ENCODE results near the gene NFIA. TPM values are rescaled to one million over a fixed set of nuclear protein-coding genes. Genes with fewer than 3 reads are reported as not detected.
A peak's percentile ranks its signal among the peaks of the same experiment; 100 is the strongest.

Gene NFIA
- total RNA-seq (1 to 10 TPM; 6.3 to 7.1 TPM), polyA plus RNA-seq (1 to 10 TPM; 7.4 to 7.8 (median 7.6) TPM), total RNA-seq (2.4 to 17.0 (median 13.0) reads per million in 6 experiments)

DNA sequence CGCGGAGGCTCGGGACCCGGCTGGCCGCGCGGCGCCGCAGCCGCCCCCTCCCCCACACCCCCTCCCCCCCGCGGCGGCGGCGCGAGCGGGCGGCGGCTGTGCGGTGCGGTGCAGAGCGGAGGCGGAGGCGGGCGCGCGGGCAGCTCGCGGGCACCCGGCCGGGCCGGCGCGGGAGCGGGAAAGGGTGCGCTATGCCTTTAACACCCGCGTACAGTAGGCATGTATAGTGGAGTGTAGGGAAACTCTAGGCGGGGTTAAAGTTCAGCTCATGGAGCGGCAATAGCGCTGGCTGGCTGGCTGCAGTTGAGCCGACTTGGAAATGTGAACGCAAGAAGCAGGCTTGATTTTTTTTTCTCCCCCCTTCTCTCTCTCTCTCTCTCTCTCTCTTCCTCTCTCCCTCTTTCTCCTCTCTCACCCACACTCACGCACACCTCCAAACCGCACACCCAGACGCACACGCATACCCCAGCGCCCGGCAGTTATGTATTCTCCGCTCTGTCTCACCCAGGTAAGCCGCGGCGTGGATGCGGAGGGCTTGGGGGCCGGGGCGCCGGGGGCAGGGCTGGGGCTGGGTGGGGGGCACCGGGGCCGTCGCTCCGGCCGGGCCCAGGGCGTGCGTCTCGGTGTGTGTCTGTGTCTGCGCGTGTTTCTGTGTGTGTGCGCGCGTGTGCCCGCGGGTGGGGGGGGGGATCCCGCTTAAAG is at the start of gene NFIA:
NFIA (plus strand) TSS at position 251 of the 702 bp plus-strand sequence.
- DNase-seq (peak in 6 of 10 donors; percentile 35 to 66 (median 38)), ATAC-seq (peak; percentile 18 to 24)
- Mint-ChIP-seq H3K27me3 (peaks cover 0 to 15% (median 0%) of the 10 kb centered on the region in 5 donors), H3K27ac (peak within 1 kb of the TSS; percentile 72 to 99 (median 92)), H3K36me3 (no peaks in the 10 kb centered on the region), H3K4me3 (peak within 1 kb of the TSS; percentile 88 to 99 (median 94)), H3K4me1 (peaks cover 25 to 50% (median 48%) of the 10 kb centered on the region in 4 donors), H3K9me3 (no peaks in the 10 kb centered on the region)
- POLR2A ChIA-PET, result interaction anchor here (0.6 to 3.2 kb wide), 7 partner anchors 9 to 1354 kb away, joined by 3 to 30 read pairs (median 5); no protein-coding TSS in a partner anchor

DNA sequence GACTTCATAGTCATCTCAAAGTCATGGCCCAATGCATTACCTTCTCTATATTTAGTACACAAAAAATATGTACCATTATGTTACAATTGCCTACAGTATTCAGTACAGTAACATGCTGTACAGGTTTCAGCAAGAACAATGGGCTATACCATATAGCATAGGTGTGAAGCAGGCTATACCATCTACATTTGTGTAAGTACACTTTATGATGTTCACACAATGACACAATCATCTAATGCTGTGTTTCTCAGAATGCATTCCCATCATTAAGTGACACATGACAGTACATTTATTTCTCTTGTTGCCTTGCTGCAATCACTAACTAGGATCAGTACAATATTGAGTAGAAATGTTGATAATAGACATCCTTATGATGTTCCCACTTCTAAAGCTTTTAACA is 46.5 kb upstream of the NFIA start:
- POLR2A ChIA-PET, result no interaction called here
- ATAC-seq (no peak), DNase-seq (no peak)
- Mint-ChIP-seq H3K9me3 (peaks cover 0 to 10% (median 3%) of the 10 kb centered on the region in 9 donors), H3K27me3 (peaks cover 5 to 19% (median 6%) of the 10 kb centered on the region in 5 donors), H3K27ac (no peak overlapping the region), H3K4me3 (no peak overlapping the region), H3K36me3 (no peaks in the 10 kb centered on the region), H3K4me1 (no peaks in the 10 kb centered on the region)

DNA sequence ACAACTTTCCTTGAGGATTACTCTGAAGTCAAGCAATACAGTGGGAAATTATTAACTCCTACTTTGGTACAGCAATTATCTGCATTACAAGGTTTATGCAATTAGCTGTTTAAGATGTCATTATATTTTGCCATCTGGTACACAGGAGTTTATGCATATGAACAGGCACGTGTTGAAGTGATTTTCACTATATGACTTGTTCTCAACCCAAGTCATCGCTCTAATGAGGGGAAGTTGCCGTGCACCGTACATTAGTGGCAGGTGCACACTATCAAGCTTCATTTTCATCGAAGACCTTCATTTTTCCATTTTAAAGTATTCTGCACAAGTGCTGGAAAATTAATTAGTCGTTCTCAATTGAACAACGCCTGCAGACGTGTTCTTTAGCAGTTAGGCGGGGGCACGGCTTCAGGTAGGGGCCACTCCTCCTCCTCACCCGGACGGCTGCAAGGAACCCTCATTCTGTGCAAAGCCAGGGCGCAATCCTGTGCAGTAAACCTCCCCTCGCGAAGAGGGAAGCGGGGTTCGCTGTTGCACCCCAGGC is 39.8 kb upstream of the NFIA start:
- Mint-ChIP-seq H3K27ac (no peak overlapping the region), H3K4me3 (peak overlapping the region; percentile 63 to 88 (median 78)), H3K27me3 (peaks cover 12 to 47% (median 31%) of the 10 kb centered on the region in 5 donors), H3K4me1 (peaks cover 0 to 6% (median 2%) of the 10 kb centered on the region in 4 donors), H3K36me3 (no peaks in the 10 kb centered on the region), H3K9me3 (no peaks in the 10 kb centered on the region)
- POLR2A ChIA-PET, result interaction anchor here (0.6 to 1.5 kb wide), 2 partner anchors 34 to 1381 kb away, joined by 3 to 9 read pairs; no protein-coding TSS in a partner anchor
- DNase-seq (no peak), ATAC-seq (peak in 1 of 2 donors; percentile 6)

DNA sequence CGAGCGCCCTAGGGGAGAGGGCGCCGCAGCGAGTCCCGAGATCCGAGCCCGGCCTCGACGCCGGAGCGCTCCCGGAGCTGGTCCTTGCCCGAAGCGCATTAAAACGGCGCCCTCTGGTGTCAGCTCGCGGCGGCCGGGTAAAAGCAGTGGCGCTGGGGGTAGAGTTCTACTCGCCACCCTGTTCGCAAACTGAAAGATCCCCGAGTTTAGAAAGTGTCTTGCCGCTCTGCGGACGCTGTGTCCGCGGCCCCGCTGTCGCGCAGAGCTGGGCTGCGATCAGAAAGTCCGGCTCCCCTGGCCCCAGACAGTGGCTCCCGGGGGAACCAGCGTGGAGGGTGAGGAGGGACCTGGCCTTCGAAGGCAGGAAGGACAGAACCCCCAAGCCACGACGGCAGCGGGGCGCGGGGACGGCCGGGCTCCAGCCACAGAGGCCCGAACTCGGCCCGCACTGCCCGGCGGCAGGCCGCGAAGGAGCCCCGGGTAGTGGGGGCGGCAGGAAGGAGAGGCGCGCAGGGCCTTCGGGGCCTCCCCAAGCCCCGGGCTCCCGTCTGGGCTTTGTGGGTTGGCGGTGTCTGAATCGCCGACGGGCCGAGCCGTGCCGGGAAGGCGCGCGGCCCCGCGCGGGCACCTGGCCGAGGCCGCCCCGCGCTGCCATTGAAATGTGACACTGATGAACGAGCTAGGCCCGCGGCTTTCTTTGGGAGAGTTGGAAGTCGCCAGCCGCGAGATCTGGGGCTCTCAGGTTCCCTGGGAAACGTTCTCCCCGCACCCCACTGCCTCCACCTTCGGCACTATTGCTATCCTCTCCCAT is 39.1 kb upstream of the NFIA start:
- peaks cover 12 to 47% (median 31%) of the 10 kb centered on the region in 5 donors for H3K27me3 Mint-ChIP-seq
- DNase-seq, result peak; percentile 65 to 91 (median 80)
- H3K36me3 Mint-ChIP-seq, result no peaks in the 10 kb centered on the region
- H3K9me3 Mint-ChIP-seq, result no peaks in the 10 kb centered on the region
- H3K4me1 Mint-ChIP-seq, result peaks cover 0 to 6% (median 2%) of the 10 kb centered on the region in 4 donors
- peak overlapping the region; percentile 63 to 88 (median 78) for H3K4me3 Mint-ChIP-seq
- ATAC-seq, result peak; percentile 97 to 98
- H3K27ac Mint-ChIP-seq, result peak overlapping the region in 1 of 10 donors; percentile 58
- POLR2A ChIA-PET, result interaction anchor here (0.6 to 1.5 kb wide), 2 partner anchors 34 to 1380 kb away, joined by 3 to 9 read pairs; no protein-coding TSS in a partner anchor

DNA sequence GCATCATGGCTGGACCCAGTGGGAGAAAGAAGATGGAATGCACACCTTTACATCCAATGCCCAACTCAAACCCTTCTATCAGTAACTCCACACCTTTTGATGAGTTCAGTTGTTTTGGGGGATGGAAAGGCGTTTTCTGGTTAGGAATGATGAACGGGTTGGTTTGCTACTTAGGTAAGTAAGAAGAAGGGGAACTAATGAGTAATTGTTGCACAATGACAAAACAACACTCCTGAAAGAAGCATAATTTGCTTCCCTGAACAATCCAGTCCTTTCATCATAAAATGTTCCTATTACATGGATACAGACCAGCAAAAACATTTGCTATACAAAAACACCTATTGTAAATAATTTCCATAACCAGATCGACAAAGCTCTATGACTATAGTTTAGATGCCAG is 35.9 kb upstream of the NFIA start:
- Mint-ChIP-seq H3K4me3 (no peak overlapping the region), H3K9me3 (no peaks in the 10 kb centered on the region), H3K36me3 (no peaks in the 10 kb centered on the region), H3K4me1 (peaks cover 2 to 14% (median 9%) of the 10 kb centered on the region in 4 donors), H3K27ac (no peak overlapping the region), H3K27me3 (peaks cover 9 to 36% (median 22%) of the 10 kb centered on the region in 5 donors)
- POLR2A ChIA-PET, result no interaction called here
- no peak for DNase-seq
- ATAC-seq, result no peak

DNA sequence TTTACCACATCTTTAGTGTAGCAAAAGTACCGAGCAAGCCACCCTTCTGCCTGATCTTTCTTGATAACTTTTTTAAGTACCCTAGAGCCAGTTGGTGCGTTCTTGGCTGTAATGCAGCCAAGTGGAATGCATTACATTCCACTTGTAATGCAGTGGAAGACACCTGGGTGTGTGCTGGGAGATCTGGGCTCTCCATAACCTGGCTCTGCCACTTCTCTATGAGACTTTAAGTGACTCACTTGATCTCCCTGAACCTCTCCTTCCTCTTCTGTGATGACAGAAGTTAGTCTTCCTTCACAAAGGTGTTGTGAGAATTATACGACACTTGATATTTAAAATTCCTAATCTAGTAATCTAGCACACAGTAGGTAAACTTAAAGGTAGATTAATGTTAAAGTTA is 35.3 kb upstream of the NFIA start:
- POLR2A ChIA-PET, result no interaction called here
- DNase-seq (no peak), ATAC-seq (no peak)
- H3K9me3 Mint-ChIP-seq, result no peaks in the 10 kb centered on the region
- H3K36me3 Mint-ChIP-seq, result no peaks in the 10 kb centered on the region
- H3K27me3 Mint-ChIP-seq, result peaks cover 8 to 42% (median 24%) of the 10 kb centered on the region in 5 donors
- H3K4me3 Mint-ChIP-seq, result no peak overlapping the region
- H3K4me1 Mint-ChIP-seq, result peaks cover 2 to 18% (median 14%) of the 10 kb centered on the region in 4 donors
- H3K27ac Mint-ChIP-seq, result no peak overlapping the region

DNA sequence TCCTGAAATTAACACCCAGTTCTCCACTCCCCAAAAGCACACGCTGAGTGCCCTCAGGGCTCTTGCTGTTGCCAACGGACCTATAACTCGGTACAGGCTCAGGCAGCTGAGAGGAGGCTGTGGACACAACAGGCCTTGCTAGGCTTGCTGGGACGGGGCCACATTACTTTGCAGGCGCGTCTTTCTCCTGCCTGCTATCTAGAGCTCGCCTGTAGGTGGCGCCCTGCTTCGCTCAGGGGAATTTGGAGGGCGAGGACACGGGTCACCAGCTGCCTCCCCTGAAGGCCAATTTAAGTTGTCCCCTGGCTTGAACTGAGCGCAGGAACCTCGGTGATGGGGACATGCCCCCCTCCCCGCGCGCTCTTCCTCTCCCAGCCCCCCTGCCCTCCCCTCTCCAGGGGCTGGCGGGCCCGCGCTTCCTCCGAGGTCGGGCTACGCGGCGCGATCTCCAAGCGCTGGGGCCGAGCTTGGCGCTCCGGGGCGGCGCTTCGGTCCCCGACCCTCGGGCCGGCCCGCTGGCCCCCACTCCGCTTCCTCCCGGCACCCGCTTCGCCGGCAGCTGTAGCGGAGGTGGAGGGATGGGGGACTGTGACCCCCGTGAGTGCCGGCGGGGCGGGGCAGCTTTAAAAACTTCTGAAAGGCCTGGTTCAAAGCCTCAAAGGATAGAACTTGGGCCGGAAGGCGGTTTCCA is 32.4 kb upstream of the NFIA start:
- Mint-ChIP-seq H3K4me3 (peak overlapping the region; percentile 78 to 89 (median 82)), H3K9me3 (no peaks in the 10 kb centered on the region), H3K4me1 (peaks cover 10 to 33% (median 30%) of the 10 kb centered on the region in 4 donors), H3K36me3 (no peaks in the 10 kb centered on the region), H3K27ac (peak overlapping the region in 1 of 10 donors; percentile 46), H3K27me3 (peaks cover 15 to 47% (median 28%) of the 10 kb centered on the region in 5 donors)
- peak; percentile 73 to 77 for ATAC-seq
- POLR2A ChIA-PET, result interaction anchor here (0.5 to 5.7 kb wide), 8 partner anchors 8 to 802 kb away, joined by 3 to 77 read pairs (median 5); partner anchors contain the start of gene NFIA
- DNase-seq, result peak; percentile 71 to 93 (median 86)

DNA sequence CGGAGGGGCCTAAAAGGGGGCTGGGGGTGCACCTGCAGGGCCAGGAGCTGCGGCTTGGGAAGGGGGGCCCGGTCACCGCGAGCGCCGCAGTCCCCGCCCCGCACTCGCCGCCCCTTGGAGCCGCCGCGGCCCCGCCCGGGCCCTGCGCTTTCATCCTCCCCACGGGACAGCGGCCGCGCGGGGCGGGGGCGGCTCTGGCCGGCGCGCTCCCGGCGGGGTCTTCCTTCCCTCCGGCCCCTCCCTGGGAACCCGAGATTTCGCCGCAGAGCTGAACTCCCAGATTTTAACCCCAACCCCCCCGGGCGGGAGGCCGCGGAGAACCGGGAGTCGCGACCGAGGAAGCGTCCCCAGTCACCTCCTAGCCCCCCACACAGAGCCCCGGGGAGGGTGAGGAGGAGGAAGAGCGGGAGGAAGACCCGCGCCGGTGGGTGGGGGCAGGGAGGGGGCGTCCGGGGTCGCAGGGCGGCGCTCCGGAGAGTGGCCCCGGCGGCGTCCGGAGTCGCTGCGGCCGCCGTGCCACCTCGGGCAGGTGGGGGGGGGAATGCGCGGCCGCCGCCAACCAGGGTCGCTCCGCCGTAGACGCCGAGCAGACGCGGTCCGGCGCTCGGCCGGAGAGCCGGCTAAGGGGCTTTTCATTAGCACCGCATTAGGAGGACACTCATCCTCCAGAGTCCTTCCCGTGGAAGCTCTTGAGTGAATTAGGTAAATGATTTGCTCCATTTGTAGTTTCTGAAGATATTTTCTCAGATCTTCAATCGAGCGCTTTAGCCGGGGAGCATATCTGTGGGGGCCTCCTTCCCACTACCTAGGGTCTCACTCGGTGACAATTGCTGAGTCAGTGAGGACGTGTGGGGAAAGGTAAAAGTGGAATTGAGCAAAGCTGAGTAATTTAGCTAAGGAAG is 31.6 kb upstream of the NFIA start:
- H3K4me3 Mint-ChIP-seq, result peak overlapping the region; percentile 78 to 90 (median 85)
- DNase-seq (peak in 2 of 10 donors; percentile 31 to 36), ATAC-seq (peak; percentile 25 to 47)
- no peaks in the 10 kb centered on the region for H3K36me3 Mint-ChIP-seq
- POLR2A ChIA-PET, result interaction anchor here (0.9 to 5.7 kb wide), 5 partner anchors 26 to 159 kb away, joined by 4 to 77 read pairs (median 7); partner anchors contain the start of gene NFIA
- peak overlapping the region in 2 of 10 donors; percentile 46 to 59 for H3K27ac Mint-ChIP-seq
- H3K9me3 Mint-ChIP-seq, result no peaks in the 10 kb centered on the region
- H3K4me1 Mint-ChIP-seq, result peaks cover 10 to 33% (median 30%) of the 10 kb centered on the region in 4 donors
- peaks cover 15 to 47% (median 31%) of the 10 kb centered on the region in 5 donors for H3K27me3 Mint-ChIP-seq

DNA sequence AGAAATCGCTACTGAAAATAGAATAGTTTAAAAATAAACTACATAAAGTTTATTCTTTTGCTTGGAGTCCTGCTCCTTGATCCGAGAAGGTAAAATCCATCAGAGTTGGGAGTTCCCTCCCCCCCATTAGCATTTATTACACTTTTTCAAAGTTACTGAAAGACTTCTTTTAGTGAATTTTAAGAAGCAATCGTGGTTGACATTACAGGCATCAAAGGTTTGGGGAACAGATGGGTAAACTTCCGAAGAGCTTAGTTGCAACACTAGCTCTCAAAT is 31.0 kb upstream of the NFIA start:
- H3K36me3 Mint-ChIP-seq, result no peaks in the 10 kb centered on the region
- no peak for ATAC-seq
- H3K27me3 Mint-ChIP-seq, result peaks cover 15 to 45% (median 31%) of the 10 kb centered on the region in 5 donors
- no peaks in the 10 kb centered on the region for H3K9me3 Mint-ChIP-seq
- DNase-seq, result no peak
- peak overlapping the region; percentile 69 to 90 (median 83) for H3K4me3 Mint-ChIP-seq
- peaks cover 12 to 34% (median 32%) of the 10 kb centered on the region in 4 donors for H3K4me1 Mint-ChIP-seq
- POLR2A ChIA-PET, result interaction anchor here (3.7 to 5.7 kb wide), 2 partner anchors 26 to 30 kb away, joined by 30 to 77 read pairs; partner anchors contain the start of gene NFIA
- H3K27ac Mint-ChIP-seq, result peak overlapping the region in 1 of 10 donors; percentile 59

DNA sequence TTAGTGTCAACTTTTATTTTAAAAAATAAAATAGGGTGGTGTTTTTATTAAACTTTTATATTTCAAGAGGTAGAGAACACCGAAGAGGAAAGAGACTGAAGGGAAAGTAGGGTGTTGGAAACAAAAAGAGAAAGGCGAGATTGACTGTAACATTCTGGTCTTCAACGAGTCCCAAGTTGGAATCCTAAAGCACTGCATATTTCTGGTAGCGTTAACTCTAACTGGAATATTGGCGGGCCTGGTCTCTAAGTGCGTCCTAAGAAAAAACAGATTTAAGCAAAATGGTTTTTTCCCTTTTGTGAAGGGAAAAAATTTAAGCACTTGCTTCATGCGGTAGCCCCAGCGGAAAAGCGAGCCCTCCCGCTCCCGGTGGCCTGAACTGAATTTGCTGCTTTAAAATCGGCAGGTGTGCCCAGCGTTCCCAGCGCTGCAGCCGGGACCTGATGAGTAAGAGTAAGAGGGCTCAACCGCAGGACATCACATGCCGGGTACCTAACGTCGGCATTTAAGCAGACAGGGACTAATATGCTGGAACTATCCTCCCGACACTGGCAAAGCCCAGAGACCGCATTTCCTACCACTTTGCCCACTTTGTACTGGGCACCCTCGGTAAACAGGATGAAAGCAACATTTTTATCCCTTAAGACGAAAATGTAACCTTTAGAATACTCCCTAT is 30.5 kb upstream of the NFIA start:
- H3K27ac Mint-ChIP-seq, result no peak overlapping the region
- ATAC-seq, result no peak

More for the DNA sequence above, 30.5 kb upstream of the NFIA start:
- no peak for DNase-seq
- Mint-ChIP-seq H3K9me3 (no peaks in the 10 kb centered on the region), H3K36me3 (no peaks in the 10 kb centered on the region), H3K4me3 (peak overlapping the region; percentile 11 to 92 (median 84)), H3K4me1 (peaks cover 12 to 39% (median 35%) of the 10 kb centered on the region in 4 donors), H3K27me3 (peaks cover 15 to 47% (median 31%) of the 10 kb centered on the region in 5 donors)
- POLR2A ChIA-PET, result interaction anchor here (3.7 to 5.7 kb wide), 2 partner anchors 25 to 29 kb away, joined by 30 to 77 read pairs; partner anchors contain the start of gene NFIA

Measured in naive thymus-derived CD8-positive, alpha-beta T cell (primary cell).